IMR-90 (cell line): Measurements from ENCODE around the gene ATP1A1. TPM values are rescaled to one million over a fixed set of nuclear protein-coding genes. Genes with fewer than 3 reads are reported as not detected.

ENCODE experiments used
- ATAC-seq: fragments of 200-7000 bp; cut with Tn5 transposase; 2 replicates; pipeline ENCODE4 v1.9.1; 2020; ENCODE audit warnings: low read depth, mild to moderate bottlenecking, moderate library complexity
- BruUV-seq: library from RNA; stranded (reverse); fragments of 400-500 nt; replicated peaks from 2 replicates; lab custom pipeline; 2021; lab: Mats Ljungman, UMichigan
- CTCF ChIA-PET: fragments of 300-600 bp; formaldehyde crosslinking; extraction: SDS; loops from one replicate; lab custom pipeline; 2021; ENCODE audit warnings: antibody characterized with exemption; lab: Yijun Ruan, JAX
- POLR2A ChIA-PET: fragments of 300-600 bp; sonication (Branson Sonifier 250); formaldehyde crosslinking; loops from one replicate; lab custom pipeline; 2022; ENCODE audit warnings: antibody characterized with exemption; ENCODE audit not compliant: unreplicated experiment; lab: Charles Lee
- DNase-seq: peaks from one replicate; pipeline ENCODE4 v3.0.0; 2013
- H2AFZ ChIP-seq: replicated peaks from 2 replicates; pipeline ENCODE3; 2013; ENCODE audit warnings: low read length, mild to moderate bottlenecking; ENCODE audit not compliant: poor library complexity
- H2AK5ac ChIP-seq: 2 replicates; pipeline ENCODE4 v1.6.1; 2013; ENCODE audit warnings: low read depth, low read length, inconsistent platforms
- H2AK9ac ChIP-seq: replicated peaks from 2 replicates; pipeline ENCODE3; 2013; ENCODE audit warnings: mild to moderate bottlenecking, low read depth, low read length, moderate library complexity; ENCODE audit not compliant: poor library complexity
- H2BK120ac ChIP-seq: 2 replicates; pipeline ENCODE4 v1.6.1; 2013; ENCODE audit warnings: low read depth, low read length, inconsistent platforms
- H2BK15ac ChIP-seq: 3 replicates; pipeline ENCODE4 v1.6.1; 2013; ENCODE audit warnings: low read depth, low read length, inconsistent platforms
- H2BK20ac ChIP-seq: 2 replicates; pipeline ENCODE4 v1.6.1; 2013; ENCODE audit warnings: low read depth, mild to moderate bottlenecking, inconsistent platforms, low read length, moderate library complexity
- H2BK5ac ChIP-seq: 2 replicates; pipeline ENCODE4 v1.6.1; 2013; ENCODE audit warnings: mild to moderate bottlenecking, low read depth, low read length, inconsistent platforms; ENCODE audit not compliant: poor library complexity, severe bottlenecking
- H3K14ac ChIP-seq: replicated peaks from 2 replicates; pipeline ENCODE4 v1.6.1; 2013; ENCODE audit warnings: low read depth, low read length, inconsistent platforms
- H3K18ac ChIP-seq: 2 replicates; pipeline ENCODE4 v1.6.1; 2013; ENCODE audit warnings: low read depth, low read length, control low read depth
- H3K23ac ChIP-seq: 2 replicates; pipeline ENCODE4 v1.6.1; 2013; ENCODE audit warnings: low read depth, low read length, inconsistent platforms
- H3K27ac ChIP-seq: 2 replicates; pipeline ENCODE4 v1.5.1; 2013; ENCODE audit warnings: mild to moderate bottlenecking, control low read depth, low read length; ENCODE audit not compliant: insufficient read depth
- H3K27me3 ChIP-seq: 2 replicates; pipeline ENCODE4 v1.6.1; 2013; ENCODE audit warnings: low read length; ENCODE audit not compliant: control insufficient read depth, insufficient read depth
- H3K36me3 ChIP-seq: 2 replicates; pipeline ENCODE4 v1.6.1; 2013; ENCODE audit warnings: low read length, mixed read lengths; ENCODE audit not compliant: control insufficient read depth, insufficient read depth
- H3K4ac ChIP-seq: 2 replicates; pipeline ENCODE4 v1.6.1; 2013; ENCODE audit warnings: low read depth, low read length, inconsistent platforms
- H3K4me1 ChIP-seq: 2 replicates; pipeline ENCODE4 v1.6.1; 2013; ENCODE audit warnings: low read length, mixed read lengths; ENCODE audit not compliant: control insufficient read depth, insufficient read depth
- H3K4me2 ChIP-seq: 2 replicates; pipeline ENCODE4 v1.6.1; 2013; ENCODE audit warnings: low read depth, mild to moderate bottlenecking, control low read depth, low read length, moderate library complexity
- H3K4me3 ChIP-seq: 2 replicates; pipeline ENCODE4 v1.5.1; 2013; ENCODE audit warnings: low read depth, mild to moderate bottlenecking, control low read depth, low read length, moderate library complexity; ENCODE audit not compliant: insufficient read depth
- H3K56ac ChIP-seq: 2 replicates; pipeline ENCODE4 v1.6.1; 2013; ENCODE audit warnings: low read length, inconsistent platforms; ENCODE audit not compliant: insufficient read depth; ENCODE audit errors: extremely low read depth
- H3K79me1 ChIP-seq, 2 experiments: 2 replicates each; pipeline ENCODE4 v1.6.1; 2013; ENCODE audit warnings: low read length in 2 of 2, inconsistent platforms in 1 of 2, low read depth in 1 of 2
- H3K9ac ChIP-seq: 2 replicates; pipeline ENCODE4 v1.6.1; 2013; ENCODE audit warnings: low read depth, low read length, control low read depth
- H3K9me1 ChIP-seq: 2 replicates; pipeline ENCODE4 v1.6.1; 2013; ENCODE audit warnings: low read length, inconsistent platforms; ENCODE audit not compliant: insufficient read depth
- H3K9me3 ChIP-seq: 2 replicates; pipeline ENCODE4 v1.6.1; 2013; ENCODE audit warnings: low read length; ENCODE audit not compliant: control insufficient read depth, insufficient read depth
- H4K20me1 ChIP-seq: 2 replicates; pipeline ENCODE4 v1.6.1; 2013; ENCODE audit warnings: low read length, inconsistent platforms; ENCODE audit not compliant: insufficient read depth
- H4K5ac ChIP-seq: 2 replicates; pipeline ENCODE4 v1.6.1; 2013; ENCODE audit warnings: mild to moderate bottlenecking, low read depth, low read length, control low read depth
- H4K8ac ChIP-seq, 2 experiments: 2 replicates each; pipeline ENCODE4 v1.6.1; 2013; ENCODE audit warnings: low read depth in 2 of 2, low read length in 2 of 2, control low read depth in 1 of 2, inconsistent platforms in 1 of 2
- H4K91ac ChIP-seq: 2 replicates; pipeline ENCODE4 v1.6.1; 2013; ENCODE audit warnings: low read depth, low read length, inconsistent platforms; ENCODE audit not compliant: insufficient read depth
- CHD1 ChIP-seq: IDR thresholded peaks from 2 replicates; pipeline ENCODE4 v1.6.1; 2012; ENCODE audit warnings: low read depth, low read length, improper control_type of control experiment
- CTCF ChIP-seq: conservative IDR thresholded peaks from 2 replicates; pipeline ENCODE4 v1.5.1; 2012; ENCODE audit warnings: mild to moderate bottlenecking, low read depth, low read length, improper control_type of control experiment
- MAFK ChIP-seq: IDR thresholded peaks from 2 replicates; pipeline ENCODE4 v1.6.1; 2012; ENCODE audit warnings: low read depth, low read length, improper control_type of control experiment
- RAD21 ChIP-seq: IDR thresholded peaks from 2 replicates; pipeline ENCODE4 v1.6.1; 2012; ENCODE audit warnings: low read length, improper control_type of control experiment
- WGBS, 2 experiments: methylation state at CpG; one replicate each; pipeline versions ENCODE4 v1.1.5 to v1.1.7; 2013; ENCODE audit warnings: missing lambda C conversion rate in 2 of 2; ENCODE audit not compliant: insufficient read length in 1 of 2; ENCODE audit errors: extremely low coverage in 2 of 2; 5-methylcytosine and 5-hydroxymethylcytosine counted together
- dilution Hi-C: fragments of 300-500 bp; cut with HindIII; formaldehyde crosslinking; loops from one replicate; pipeline ENCODE4 v1.14.3; 2018; ENCODE audit warnings: low sequenced_read_pairs; ENCODE audit not compliant: unreplicated experiment
- in situ Hi-C: fragments of 300-500 bp; cut with MboI; formaldehyde crosslinking; loops from 3 replicates; pipeline ENCODE4 v1.14.3; 2019; ENCODE audit warnings: low sequenced_read_pairs, inconsistent platforms, mixed read lengths
- intact Hi-C: fragments of 100-400 bp; cut with micrococcal nuclease; formaldehyde crosslinking; loops from 2 replicates; pipeline ENCODE4 v1.10.0; 2022
- polyA plus RNA-seq, 3 experiments: library from polyadenylated mRNA; depleted of rRNA; stranded (reverse); fragments of >200 nt; gene quantifications; 2 replicates each; pipeline ENCODE4 v1.2.3, GENCODE V29; 2012; ENCODE audit warnings: low replicate concordance in 1 of 3
- total RNA-seq: library from RNA; depleted of rRNA; stranded (reverse); fragments of >200 nt; gene quantifications from 2 replicates; pipeline ENCODE4 v1.2.3, GENCODE V29; 2012
- TF ChIP-seq, protein P1 (sequence below): fragments of 150-350 bp; IDR thresholded peaks from 2 replicates; pipeline ENCODE4 v1.6.1; 2017; ENCODE audit warnings: mild to moderate bottlenecking, antibody characterized with exemption, low read length, low read depth

ATP1A1 gene
- total and polyA plus RNA-seq, 2 of the 4 experiments (the other 2 are of a cell fraction): 116 to 125 TPM

- Histone ChIP-seq H3K4me3 (no peak overlapping the region), H2AK9ac (no peak overlapping the region), H4K20me1 (no peaks in the 10 kb centered on the region), H2AFZ (no peak overlapping the region), H3K4me1 (peaks cover 3% of the 10 kb centered on the region; the same call in 1 of the 2 replicates), H3K27me3 (peaks cover 9% of the 10 kb centered on the region), H4K91ac (no peak overlapping the region), H2BK15ac (no peak overlapping the region), H3K23ac (no peak overlapping the region; the same call in 1 of the 2 replicates), H3K18ac (no peak overlapping the region; the same call in 1 of the 2 replicates), H3K4me2 (no peak overlapping the region), H3K4ac (no peak overlapping the region; the same call in 1 of the 2 replicates), H3K9me3 (no peaks in the 10 kb centered on the region), H4K8ac (no peak overlapping the region), H2AK5ac (no peak overlapping the region), H3K79me1 (no peaks in the 10 kb centered on the region), H3K56ac (no peak overlapping the region), H3K9me1 (no peaks in the 10 kb centered on the region), H2BK5ac (peak overlapping the region; percentile 30), H4K5ac (no peak overlapping the region; the same call in 1 of the 2 replicates), H3K9ac (no peak overlapping the region), H3K14ac (no peak overlapping the region), H3K36me3 (no peaks in the 10 kb centered on the region), H3K27ac (no peak overlapping the region), H2BK20ac (peak overlapping the region; percentile 29; the same call in 1 of the 2 replicates), H2BK120ac (no peak overlapping the region; the same call in 1 of the 2 replicates)
- no peak for TF ChIP-seq MAFK
- TF ChIP-seq, protein P1, sequence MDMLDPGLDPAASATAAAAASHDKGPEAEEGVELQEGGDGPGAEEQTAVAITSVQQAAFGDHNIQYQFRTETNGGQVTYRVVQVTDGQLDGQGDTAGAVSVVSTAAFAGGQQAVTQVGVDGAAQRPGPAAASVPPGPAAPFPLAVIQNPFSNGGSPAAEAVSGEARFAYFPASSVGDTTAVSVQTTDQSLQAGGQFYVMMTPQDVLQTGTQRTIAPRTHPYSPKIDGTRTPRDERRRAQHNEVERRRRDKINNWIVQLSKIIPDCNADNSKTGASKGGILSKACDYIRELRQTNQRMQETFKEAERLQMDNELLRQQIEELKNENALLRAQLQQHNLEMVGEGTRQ: no peak
- no peak for TF ChIP-seq RAD21
- no peak for TF ChIP-seq CHD1
- no peak for TF ChIP-seq CTCF
- DNase-seq (no peak), ATAC-seq (no peak)
- in situ Hi-C loops (no loop called here), dilution Hi-C loops (no loop called here), intact Hi-C loops (no loop called here)
- POLR2A ChIA-PET: no interaction called here
- CTCF ChIA-PET: no interaction called here
- BruUV-seq: no TSS peak
- WGBS, 2 experiments: 33% methylated on average over 1 of the region's 3 CpGs; no CpG with 5 or more reads in 1 of the 2 experiments
Measured at GRCh38 chr1:116432655-116433265, 59.7 kb downstream of the ATP1A1 start.
